Vagina (tissue), 2 donors: ENCODE data around the gene BOLA1. TPM values are rescaled to one million over a fixed set of nuclear protein-coding genes. Genes with fewer than 3 reads are reported as not detected.
A peak's percentile ranks its signal among the peaks of the same experiment; 100 is the strongest.

ENCODE experiments used
- DNase-seq, 2 donors: peaks; one replicate each; pipeline ENCODE4 v3.0.0-alpha.2; 2017; ENCODE audit errors: extremely low spot score in 2 of 2
- H3K27ac ChIP-seq: fragments of 200-600 bp; sonication (generic); one replicate; pipeline ENCODE4 v1.5.1; 2019
- H3K27me3 ChIP-seq: fragments of 200-600 bp; sonication (generic); one replicate; pipeline ENCODE4 v1.5.1; 2019
- H3K36me3 ChIP-seq, 2 donors: fragments of 200-600 bp; sonication (generic); one replicate each; pipeline ENCODE4 v1.5.1; 2017 to 2019
- H3K4me1 ChIP-seq: fragments of 200-600 bp; sonication (generic); one replicate; pipeline ENCODE4 v1.5.1; 2019
- H3K4me3 ChIP-seq, 2 donors: fragments of 200-600 bp; sonication (generic); 1 replicate in 1 of 2; 2 replicates in 1 of 2; pipeline ENCODE4 v1.5.1; 2016 to 2019
- H3K9me3 ChIP-seq: fragments of 200-600 bp; sonication (generic); one replicate; pipeline ENCODE4 v1.5.1; 2019
- CTCF ChIP-seq, 3 experiments: fragments of 450-650 bp in 2 of 3; fragments of 200-600 bp in 1 of 3; sonication (generic) in 1 of 3; IDR thresholded peaks; one replicate each; pipeline ENCODE4 v1.5.1; 2017 to 2019; ENCODE audit warnings: antibody characterized with exemption in 3 of 3, mild to moderate bottlenecking in 2 of 3, moderate library complexity in 2 of 3
- POLR2A ChIP-seq, 2 donors: fragments of 450-650 bp; IDR thresholded peaks; one replicate each; pipeline ENCODE4 v1.6.1; 2017; ENCODE audit warnings: antibody characterized with exemption in 2 of 2, mild to moderate bottlenecking in 2 of 2, moderate library complexity in 2 of 2
- POLR2AphosphoS5 ChIP-seq, 2 donors: sonication (generic); formaldehyde crosslinking; IDR thresholded peaks; one replicate each; pipeline ENCODE4 v1.9.0; 2017; ENCODE audit warnings: antibody characterized with exemption in 2 of 2, mild to moderate bottlenecking in 2 of 2, low read depth in 1 of 2; ENCODE audit not compliant: insufficient read depth in 1 of 2
- intact Hi-C: fragments of 100-400 bp; cut with DNase I; formaldehyde crosslinking; loops from one replicate; pipeline ENCODE4 v1.15.1; 2023
- total RNA-seq: library from RNA; depleted of rRNA; stranded (reverse); fragments of >200 nt; gene quantifications from one replicate; pipeline ENCODE4 v1.2.3, GENCODE V29; 2016

BOLA1 gene
- total RNA-seq, 1 donor from 2014 or later: 43.0 TPM

GRCh38 chr1:149916898-149917252 is 17.5 kb downstream of the BOLA1 start:
- Histone ChIP-seq H3K27me3 (no peaks in the 10 kb centered on the region), H3K9me3 (no peaks in the 10 kb centered on the region), H3K4me3 (peak overlapping the region; percentile 61 to 69), H3K27ac (peak overlapping the region; percentile 48), H3K4me1 (peaks cover 27% of the 10 kb centered on the region), H3K36me3 (no peaks in the 10 kb centered on the region)
- intact Hi-C loops: no loop called here
- TF ChIP-seq POLR2AphosphoS5 (IDR thresholded peaks at IDR 0.05; ENCODE audit: insufficient read depth in 1 of 2, low read depth in 1 of 2): no peak
- no peak for TF ChIP-seq POLR2A (IDR thresholded peaks at IDR 0.05)
- TF ChIP-seq CTCF (IDR thresholded peaks at IDR 0.05): no peak
- DNase-seq: no peak

- H3K27ac ChIP-seq: peak within 1 kb of the TSS; percentile 48
- H3K4me1 ChIP-seq: peaks cover 27% of the 10 kb centered on the region
- no peaks in the 10 kb centered on the region for H3K9me3 ChIP-seq
- intact Hi-C loops: no loop called here
- H3K4me3 ChIP-seq: peak within 1 kb of the TSS; percentile 61 to 69
- peak in 1 of 2 donors; percentile 76 for TF ChIP-seq POLR2AphosphoS5 (IDR thresholded peaks at IDR 0.05; ENCODE audit: insufficient read depth in 1 of 2, low read depth in 1 of 2)
- TF ChIP-seq POLR2A (IDR thresholded peaks at IDR 0.05): peak in 1 of 2 donors; percentile 16
- TF ChIP-seq CTCF (IDR thresholded peaks at IDR 0.05): no peak
- H3K36me3 ChIP-seq: peaks cover 0 to 5% of the 10 kb centered on the region in 2 donors
- H3K27me3 ChIP-seq: no peaks in the 10 kb centered on the region
- no peak for DNase-seq
These were observed 18.3 kb downstream of the BOLA1 start, which contains the start of gene SV2A for GRCh38 chr1:149917571-149918144. Gene SV2A, minus strand, starts transcription at chr1:149917844. Its CDS starts 4,004 bp downstream, at chr1:149913840.

- Histone ChIP-seq H3K27me3 (no peaks in the 10 kb centered on the region), H3K9me3 (no peaks in the 10 kb centered on the region), H3K4me3 (no peak overlapping the region), H3K36me3 (peaks cover 3 to 47% of the 10 kb centered on the region in 2 donors), H3K27ac (no peak overlapping the region), H3K4me1 (peaks cover 33% of the 10 kb centered on the region)
- no peak for TF ChIP-seq POLR2A (IDR thresholded peaks at IDR 0.05)
- TF ChIP-seq CTCF (IDR thresholded peaks at IDR 0.05): no peak
- no peak for DNase-seq
- intact Hi-C loops: no loop called here
These were observed 24.3 kb downstream of the BOLA1 start for GRCh38 chr1:149923626-149924025.

GRCh38 chr1:149925345-149925744 is 26.0 kb downstream of the BOLA1 start:
- Histone ChIP-seq H3K4me3 (no peak overlapping the region), H3K27ac (no peak overlapping the region), H3K9me3 (no peaks in the 10 kb centered on the region), H3K27me3 (no peaks in the 10 kb centered on the region), H3K4me1 (peaks cover 35% of the 10 kb centered on the region), H3K36me3 (peaks cover 3 to 47% of the 10 kb centered on the region in 2 donors)
- TF ChIP-seq POLR2AphosphoS5 (IDR thresholded peaks at IDR 0.05; ENCODE audit: insufficient read depth in 1 of 2, low read depth in 1 of 2): no peak
- TF ChIP-seq CTCF (IDR thresholded peaks at IDR 0.05): no peak
- no peak for TF ChIP-seq POLR2A (IDR thresholded peaks at IDR 0.05)
- no peak for DNase-seq
- intact Hi-C loops: no loop called here

GRCh38 chr1:149925751-149926150 is 26.4 kb downstream of the BOLA1 start:
- intact Hi-C loops: no loop called here
- no peak for DNase-seq
- Histone ChIP-seq H3K4me3 (no peak overlapping the region), H3K27ac (no peak overlapping the region), H3K4me1 (peaks cover 35% of the 10 kb centered on the region), H3K9me3 (no peaks in the 10 kb centered on the region), H3K36me3 (peaks cover 3 to 47% of the 10 kb centered on the region in 2 donors), H3K27me3 (no peaks in the 10 kb centered on the region)
- TF ChIP-seq POLR2A (IDR thresholded peaks at IDR 0.05) (no peak), POLR2AphosphoS5 (IDR thresholded peaks at IDR 0.05; ENCODE audit: insufficient read depth in 1 of 2, low read depth in 1 of 2) (no peak), CTCF (IDR thresholded peaks at IDR 0.05) (no peak)
